Right lobe of liver (tissue), 6 donors: ENCODE measurements around the gene RASGRF2. TPM values are rescaled to one million over a fixed set of nuclear protein-coding genes. Genes with fewer than 3 reads are reported as not detected.
A peak's percentile ranks its signal among the peaks of the same experiment; 100 is the strongest.

ENCODE experiments used
- ATAC-seq, 4 donors: fragments of 200-7000 bp; cut with Tn5 transposase; one replicate each; pipeline ENCODE4 v1.9.1; 2020; ENCODE audit warnings: mild to moderate bottlenecking in 4 of 4, moderate library complexity in 4 of 4
- DNase-seq, 3 donors: peaks; one replicate each; pipeline ENCODE4 v3.0.0-alpha.2; 2020
- H3K27ac ChIP-seq, 3 donors: fragments of 200-600 bp; one replicate each; pipeline ENCODE4 v1.8.0; 2022
- H3K27me3 ChIP-seq, 2 donors: fragments of 200-600 bp; one replicate each; pipeline ENCODE4 v1.8.0; 2022
- H3K36me3 ChIP-seq, 4 donors: fragments of 200-600 bp; sonication (generic) in 1 of 4; one replicate each; pipeline versions ENCODE4 v1.5.1 to v1.8.0; 2017 to 2022; ENCODE audit warnings: control low read depth in 1 of 4
- H3K4me1 ChIP-seq, 4 donors: fragments of 200-600 bp; sonication (generic) in 1 of 4; one replicate each; pipeline versions ENCODE4 v1.5.1 to v1.8.0; 2017 to 2022; ENCODE audit warnings: control low read depth in 1 of 4
- H3K4me3 ChIP-seq, 3 donors: fragments of 200-600 bp; one replicate each; pipeline ENCODE4 v1.8.0; 2022
- H3K9me3 ChIP-seq, 4 donors: fragments of 200-600 bp; sonication (generic) in 1 of 4; one replicate each; pipeline versions ENCODE4 v1.5.1 to v1.8.0; 2017 to 2022; ENCODE audit warnings: control low read depth in 1 of 4
- CTCF ChIP-seq, 4 donors: fragments of 200-600 bp in 3 of 4; fragments of 450-650 bp in 1 of 4; IDR thresholded peaks; one replicate each; pipeline versions ENCODE4 v1.5.1 to v1.8.0; 2016 to 2022; ENCODE audit warnings: antibody characterized with exemption in 4 of 4, mild to moderate bottlenecking in 2 of 4
- POLR2A ChIP-seq: fragments of 450-650 bp; IDR thresholded peaks from one replicate; pipeline ENCODE4 v1.6.1; 2017; ENCODE audit warnings: antibody characterized with exemption, mild to moderate bottlenecking
- WGBS: methylation state at CpG from one replicate; pipeline ENCODE4 v1.1.6; 2018; ENCODE audit warnings: low coverage, low lambda C conversion rate; ENCODE audit not compliant: insufficient coverage; ENCODE audit errors: missing lambda C conversion rate; 5-methylcytosine and 5-hydroxymethylcytosine counted together
- intact Hi-C, 2 donors: fragments of 100-400 bp; cut with DNase I; formaldehyde crosslinking; loops; one replicate each; pipeline versions ENCODE4 v1.11.2 to v1.14.1; 2022
- total RNA-seq, 6 experiments: library from RNA; depleted of rRNA in 2 of 6; stranded (reverse); fragments of >200 nt in 2 of 6; fragmentation: NEBNext Ultra II Directional in 3 of 6; extraction: Animal tissue kit (Norgen Biotek cat#: 25700) in 3 of 6; gene quantifications; one replicate each; pipeline versions ENCODE4 v1.1.0 to v1.2.4, GENCODE V29; 2016 to 2023
- donor health status: DM: no; HTN: yes; CAD: no.
- donor health status: DM: no; HTN: no; CAD: no.
- donor health status: DM: no; HTN: no; CAD: no.
- donor health status: DM: no; HTN: yes; CAD: no.
- donor health status: DM: no; HTN: yes; CAD: no.

Gene RASGRF2
- total RNA-seq, 6 experiments from 2014 or later: 0.20 to 0.61 (median 0.36) TPM

- intact Hi-C loops: no loop called here
- no peak for DNase-seq
- ATAC-seq: no peak
- Histone ChIP-seq H3K9me3 (no peaks in the 10 kb centered on the region), H3K4me3 (no peak overlapping the region), H3K27me3 (no peaks in the 10 kb centered on the region), H3K4me1 (peaks cover 0 to 6% (median 0%) of the 10 kb centered on the region in 4 donors), H3K36me3 (no peaks in the 10 kb centered on the region), H3K27ac (no peak overlapping the region)
- TF ChIP-seq POLR2A: no peak
- TF ChIP-seq CTCF (IDR thresholded peaks at IDR 0.05): no peak
- WGBS: 78% methylated on average over 8 of the region's 8 CpGs
Observed at GRCh38 chr5:81192373-81192750, 232.2 kb downstream of the RASGRF2 start.

DNA sequence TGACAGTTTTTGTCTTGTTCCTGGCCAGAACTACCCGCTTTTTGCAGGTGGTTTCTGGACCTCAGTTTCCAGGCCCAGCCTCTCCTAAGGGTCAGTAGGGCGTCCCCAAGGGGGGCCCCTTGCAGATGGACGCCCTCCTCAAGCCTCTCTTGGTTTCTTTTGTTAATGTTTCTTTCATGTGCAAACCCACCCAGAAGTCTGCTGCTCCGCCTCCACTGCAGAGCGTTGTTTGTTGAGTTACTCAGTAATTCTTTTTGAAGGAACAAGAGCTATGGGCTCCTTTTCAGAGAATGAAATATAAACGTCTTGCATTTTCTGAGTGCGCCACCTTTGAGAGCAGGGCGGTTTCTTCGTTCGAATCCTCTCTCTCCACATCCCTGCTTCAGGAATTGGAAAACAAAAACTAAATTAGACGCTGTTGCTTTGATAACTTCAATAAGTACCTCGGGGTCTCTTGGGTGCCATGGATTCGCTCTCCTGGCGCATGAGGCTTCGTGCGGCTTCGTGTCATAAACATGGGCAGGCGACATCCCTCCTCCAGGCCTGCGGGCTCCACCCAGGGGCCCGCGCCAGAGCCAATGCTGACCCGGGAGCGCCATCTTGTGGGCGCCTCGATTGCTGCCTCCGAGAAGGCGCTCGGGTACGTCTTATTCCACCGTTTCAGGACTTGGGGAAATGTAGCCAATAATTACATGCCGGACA is 234.6 kb downstream of the RASGRF2 start:
- H3K27ac ChIP-seq: no peak overlapping the region
- no peak overlapping the region for H3K4me3 ChIP-seq
- H3K4me1 ChIP-seq: peaks cover 0 to 6% (median 0%) of the 10 kb centered on the region in 4 donors
- no peak for TF ChIP-seq POLR2A
- peak; percentile 78 to 97 (median 96) for TF ChIP-seq CTCF (IDR thresholded peaks at IDR 0.05)
- 26% methylated on average over 25 of the region's 31 CpGs for WGBS
- H3K27me3 ChIP-seq: no peaks in the 10 kb centered on the region
- no peaks in the 10 kb centered on the region for H3K36me3 ChIP-seq
- intact Hi-C loops: no loop called here
- DNase-seq (peak; percentile 80 to 85 (median 83)), ATAC-seq (peak; percentile 100)
- H3K9me3 ChIP-seq: no peaks in the 10 kb centered on the region

DNA sequence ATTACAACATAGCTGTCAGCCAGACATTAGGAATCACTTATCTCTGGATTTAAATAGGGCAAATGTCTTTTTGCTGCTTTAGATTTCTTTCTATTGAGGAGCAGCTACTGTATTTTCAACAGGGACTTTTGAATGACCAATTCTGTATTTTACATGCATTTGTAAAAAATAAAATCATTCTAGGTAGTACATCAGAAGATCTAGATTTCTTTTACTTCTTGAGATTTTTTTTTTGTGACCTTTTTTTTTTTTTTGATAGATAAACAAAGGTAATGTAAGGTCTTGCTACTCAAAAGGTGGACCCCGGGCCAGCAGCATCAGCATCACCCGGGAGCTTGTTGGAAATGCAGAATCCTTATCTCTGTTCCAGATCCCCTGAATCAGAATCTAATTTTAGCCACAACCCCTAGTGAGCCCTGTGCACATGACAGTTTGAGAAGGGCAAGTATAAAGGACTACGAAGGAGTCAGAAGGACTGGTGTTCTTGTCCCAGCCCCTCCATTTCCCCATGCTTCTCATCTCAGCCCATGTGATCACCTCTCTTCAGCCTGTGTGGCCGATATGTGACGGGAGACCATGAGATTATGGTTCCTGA is 235.3 kb downstream of the RASGRF2 start:
- Histone ChIP-seq H3K27me3 (no peaks in the 10 kb centered on the region), H3K4me3 (no peak overlapping the region), H3K36me3 (no peaks in the 10 kb centered on the region), H3K9me3 (no peaks in the 10 kb centered on the region), H3K4me1 (peaks cover 0 to 6% (median 0%) of the 10 kb centered on the region in 4 donors), H3K27ac (no peak overlapping the region)
- ATAC-seq (no peak), DNase-seq (no peak)
- intact Hi-C loops: no loop called here
- 73% methylated on average over 5 of the region's 5 CpGs for WGBS
- TF ChIP-seq CTCF (IDR thresholded peaks at IDR 0.05) (no peak), POLR2A (no peak)

GRCh38 chr5:81202655-81203054 is 242.5 kb downstream of the RASGRF2 start:
- no peaks in the 10 kb centered on the region for H3K27me3 ChIP-seq
- TF ChIP-seq CTCF (IDR thresholded peaks at IDR 0.05) (no peak), POLR2A (no peak)
- no peak overlapping the region for H3K4me3 ChIP-seq
- intact Hi-C loops: no loop called here
- no peaks in the 10 kb centered on the region for H3K4me1 ChIP-seq
- DNase-seq (no peak), ATAC-seq (no peak)
- H3K27ac ChIP-seq: no peak overlapping the region
- H3K36me3 ChIP-seq: no peaks in the 10 kb centered on the region
- 90% methylated on average over 2 of the region's 2 CpGs for WGBS
- no peaks in the 10 kb centered on the region for H3K9me3 ChIP-seq
